ENCODE data around the gene PAX3. TPM values are rescaled to one million over a fixed set of nuclear protein-coding genes. Genes with fewer than 3 reads are reported as not detected.

PAX3 gene
- total and polyA plus RNA-seq, 2 of the 13 experiments (the other 11 are each of a cell fraction or from before 2014, with no cell fraction given): 0.07 TPM; not detected in 1

- TF ChIP-seq ZBTB4 (CRISPR knock-in tag; IDR thresholded peaks at IDR 0.05; ENCODE audit: borderline replicate concordance) (no peak), MAF1 (CRISPR knock-in tag; IDR thresholded peaks at IDR 0.05; ENCODE audit: borderline replicate concordance) (no peak)
Observed at GRCh38 chr2:222242532-222242931, 56.3 kb downstream of the PAX3 start (continued).

- BruUV-seq (replicated peaks): no TSS peak
- Histone ChIP-seq H4K20me1 (ENCODE audit: insufficient read depth, low read length) (no peaks in the 10 kb centered on the region), H3K79me2 (ENCODE audit: insufficient read depth, low read length) (no peaks in the 10 kb centered on the region), H3K9ac (ENCODE audit: insufficient read depth, low read depth, low read length) (no peak overlapping the region), H3K27me3 (ENCODE audit: control insufficient read depth in 1 of 2, insufficient read depth in 2 of 2, low read length in 2 of 2) (peaks cover 0 to 23% of the 10 kb centered on the region in 2 experiments; a peak in 1 of 5 replicates), H3K36me3 (replicated peaks in 1 of 2; ENCODE audit: control insufficient read depth in 1 of 2, insufficient read depth in 2 of 2, low read length in 2 of 2) (no peaks in the 10 kb centered on the region), H2AFZ (ENCODE audit: low read length) (no peak overlapping the region), H3K4me3 (replicated peaks in 1 of 3; ENCODE audit: insufficient read depth in 1 of 3, low read depth in 2 of 3, low read length in 3 of 3) (no peak overlapping the region), H3K4me2 (ENCODE audit: low read depth, low read length) (no peak overlapping the region), H3K9me3 (ENCODE audit: low read length) (no peaks in the 10 kb centered on the region), H3K4me1 (ENCODE audit: insufficient read depth, low read length) (peaks cover 9% of the 10 kb centered on the region; the same call in 1 of the 2 replicates), H3K27ac (ENCODE audit: extremely low read length, insufficient read depth, low read length) (no peak overlapping the region)
- FAIRE-seq (no peak), DNase-seq (ENCODE audit: low spot score) (no peak), ATAC-seq (no peak)
- WGBS (ENCODE audit: low lambda C conversion rate): 36% methylated on average over 10 of the region's 10 CpGs
- CTCF ChIA-PET (ENCODE audit: low intra/inter-chr PET ratio, low total read pairs): no interaction called here
- in situ Hi-C loops (cut with HindIII; ENCODE audit: extremely low pct_ligation_motif_present, low pct_unique_long_range_greater_than_20kb): no loop called here
- POLR2A ChIA-PET: no interaction called here
- TF ChIP-seq ZMAT3 (CRISPR knock-in tag; conservative IDR thresholded peaks at IDR 0.05) (no peak), SMC3 (IDR thresholded peaks at IDR 0.05; ENCODE audit: low read length) (no peak), SKIL (CRISPR knock-in tag; IDR thresholded peaks at IDR 0.05; ENCODE audit: borderline replicate concordance) (no peak), NFKBIZ (CRISPR knock-in tag; IDR thresholded peaks at IDR 0.05) (no peak), ZBTB43 (CRISPR knock-in tag; conservative IDR thresholded peaks at IDR 0.05) (no peak), RFXANK (CRISPR knock-in tag; IDR thresholded peaks at IDR 0.05) (no peak), SRF (IDR thresholded peaks at IDR 0.05; ENCODE audit: low read depth, low read length) (no peak), CEBPG (CRISPR knock-in tag; IDR thresholded peaks at IDR 0.05) (no peak), ZFP62 (CRISPR knock-in tag; IDR thresholded peaks at IDR 0.05) (no peak)
- intact Hi-C loops (cut with micrococcal nuclease; ENCODE audit: unreplicated experiment): no loop called here
Observed at GRCh38 chr2:222241128-222241870, 57.5 kb downstream of the PAX3 start.
